GM18508 (cell line): ENCODE measurements around the gene CHIC1.
"Not testable (repeated sequence)": the region's sequence is repeated elsewhere in the genome, so short reads cannot be mapped to it uniquely, and the experiment has no call there.

ENCODE experiments used
- ATAC-seq: cut with Tn5 transposase; IDR thresholded peaks from one replicate; pipeline ENCODE4 v1.9.1; 2021; ENCODE audit warnings: moderate number of reproducible peaks; ENCODE audit not compliant: insufficient read depth, unreplicated experiment

Gene CHIC1

GRCh38 chrX:73562984-73563737, at the start of gene CHIC1:
Gene CHIC1, plus strand, starts transcription at chrX:73563197. Its CDS starts 88 bp downstream, at chrX:73563285.
- ATAC-seq: peak; percentile 37

- not testable (repeated sequence) for ATAC-seq
These were observed 40.2 kb upstream of the CHIC1 start for GRCh38 chrX:73522823-73523222.

GRCh38 chrX:73524906-73525305, 38.1 kb upstream of the CHIC1 start:
- no peak for ATAC-seq

- no peak for ATAC-seq
These were observed 36.9 kb upstream of the CHIC1 start for GRCh38 chrX:73525928-73526690.

- not testable (repeated sequence) for ATAC-seq
These were observed 31.3 kb upstream of the CHIC1 start for GRCh38 chrX:73531655-73532054.

- ATAC-seq: no peak
These were observed 6.8 kb upstream of the CHIC1 start for GRCh38 chrX:73556159-73556558.

GRCh38 chrX:73561801-73562200, 1.2 kb upstream of the CHIC1 start:
- no peak for ATAC-seq

- ATAC-seq: no peak
These were observed 539 bp upstream of the CHIC1 start for GRCh38 chrX:73562458-73562857.

- no peak for ATAC-seq
These were observed 706 bp downstream of the CHIC1 start for GRCh38 chrX:73563738-73564068.

GRCh38 chrX:73577361-73577760, 14.4 kb downstream of the CHIC1 start:
- ATAC-seq: no peak

- no peak for ATAC-seq
These were observed 18.1 kb downstream of the CHIC1 start for GRCh38 chrX:73581002-73581628.

GRCh38 chrX:73597758-73598157, 34.8 kb downstream of the CHIC1 start:
- not testable (repeated sequence) for ATAC-seq

- ATAC-seq: no peak
These were observed 52.0 kb downstream of the CHIC1 start for GRCh38 chrX:73615022-73615421.

GRCh38 chrX:73641669-73642068, 78.7 kb downstream of the CHIC1 start:
- ATAC-seq: not testable (repeated sequence)

- no peak for ATAC-seq
These were observed 84.2 kb downstream of the CHIC1 start for GRCh38 chrX:73647212-73647611.

- ATAC-seq: no peak
These were observed 84.8 kb downstream of the CHIC1 start for GRCh38 chrX:73647632-73648322.

GRCh38 chrX:73661322-73661721, 98.3 kb downstream of the CHIC1 start:
- not testable (repeated sequence) for ATAC-seq

- ATAC-seq: no peak
These were observed 105.8 kb downstream of the CHIC1 start for GRCh38 chrX:73668779-73669178.

GRCh38 chrX:73681408-73681807, 118.4 kb downstream of the CHIC1 start:
- ATAC-seq: no peak

- ATAC-seq: no peak
These were observed 120.4 kb downstream of the CHIC1 start for GRCh38 chrX:73683236-73683859.
